ENCODE measurements around the gene C1QA.

Gene C1QA

DNA sequence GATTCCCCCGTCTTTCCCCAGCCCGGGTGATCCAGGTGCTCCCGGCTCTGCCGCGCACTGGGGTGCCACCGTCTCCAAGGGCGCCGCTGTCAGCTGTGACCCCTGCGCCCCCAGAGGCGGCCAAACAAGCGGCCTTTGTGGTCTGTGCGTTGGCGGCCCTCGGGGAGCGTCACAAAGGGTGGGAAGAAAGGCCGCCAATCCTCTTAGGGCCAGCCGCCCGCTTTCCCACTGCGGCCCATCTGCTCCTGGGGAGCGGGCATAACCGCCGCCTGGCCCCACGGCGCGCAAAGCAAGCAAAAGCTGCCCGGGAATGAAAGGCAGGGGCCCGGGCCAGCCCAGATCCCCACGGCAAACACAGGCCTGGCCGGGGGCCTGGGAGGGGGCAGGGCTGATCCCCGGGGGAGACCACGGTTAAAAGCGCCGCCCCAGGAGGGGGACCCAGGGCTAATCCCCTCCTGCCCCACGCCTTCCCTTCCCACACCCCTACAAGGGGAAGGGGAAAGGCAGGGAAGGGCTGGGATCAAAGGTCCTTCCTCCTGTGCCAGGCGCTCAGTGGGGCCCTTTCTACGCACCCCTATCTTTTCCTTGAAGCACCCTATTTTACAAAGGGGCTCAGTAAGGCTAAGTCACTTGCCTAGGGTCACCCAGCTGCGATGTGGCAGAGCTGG is 40.6 kb downstream of the C1QA start:
- no peak for DNase-seq

DNA sequence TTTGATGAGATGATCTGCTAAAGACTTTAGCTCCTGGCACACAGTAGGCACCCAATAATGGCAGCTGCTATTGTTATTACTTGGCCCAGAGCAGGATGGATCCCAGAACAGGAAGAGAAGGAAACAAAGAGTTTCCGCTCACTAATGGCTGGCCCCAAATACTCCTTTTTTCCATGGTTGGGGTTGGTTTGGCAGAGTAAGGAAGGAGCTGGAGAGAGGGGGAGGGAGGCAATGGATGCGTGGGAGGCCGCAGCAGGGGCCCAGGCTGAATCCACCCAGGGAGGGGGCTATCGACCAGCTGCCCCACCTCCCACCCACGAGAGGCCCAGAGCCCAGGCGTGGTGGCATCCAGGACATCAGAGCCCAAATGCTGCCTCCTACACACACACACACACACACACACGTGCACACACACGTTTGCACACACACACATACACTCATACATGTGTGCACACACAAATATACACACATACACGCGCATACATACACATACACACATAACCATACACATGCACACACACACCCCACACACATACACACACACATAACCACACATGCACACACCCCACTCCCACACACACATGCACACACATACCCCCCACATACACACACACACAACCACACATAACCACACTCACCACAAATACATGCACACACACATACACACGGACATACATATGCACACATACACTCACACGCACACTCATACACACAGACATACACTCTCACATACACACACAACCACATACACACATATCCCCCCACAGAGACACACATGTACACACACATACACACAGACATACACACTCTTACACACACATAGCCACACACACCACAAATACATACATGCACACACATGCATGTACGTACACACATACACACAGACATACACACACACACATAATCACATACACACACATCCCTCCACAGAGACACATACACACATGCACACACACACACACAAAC is 41.8 kb downstream of the C1QA start:
- DNase-seq = no peak

GRCh38 chr1:22680726-22681125 is 44.3 kb downstream of the C1QA start:
- no peak for DNase-seq

DNA sequence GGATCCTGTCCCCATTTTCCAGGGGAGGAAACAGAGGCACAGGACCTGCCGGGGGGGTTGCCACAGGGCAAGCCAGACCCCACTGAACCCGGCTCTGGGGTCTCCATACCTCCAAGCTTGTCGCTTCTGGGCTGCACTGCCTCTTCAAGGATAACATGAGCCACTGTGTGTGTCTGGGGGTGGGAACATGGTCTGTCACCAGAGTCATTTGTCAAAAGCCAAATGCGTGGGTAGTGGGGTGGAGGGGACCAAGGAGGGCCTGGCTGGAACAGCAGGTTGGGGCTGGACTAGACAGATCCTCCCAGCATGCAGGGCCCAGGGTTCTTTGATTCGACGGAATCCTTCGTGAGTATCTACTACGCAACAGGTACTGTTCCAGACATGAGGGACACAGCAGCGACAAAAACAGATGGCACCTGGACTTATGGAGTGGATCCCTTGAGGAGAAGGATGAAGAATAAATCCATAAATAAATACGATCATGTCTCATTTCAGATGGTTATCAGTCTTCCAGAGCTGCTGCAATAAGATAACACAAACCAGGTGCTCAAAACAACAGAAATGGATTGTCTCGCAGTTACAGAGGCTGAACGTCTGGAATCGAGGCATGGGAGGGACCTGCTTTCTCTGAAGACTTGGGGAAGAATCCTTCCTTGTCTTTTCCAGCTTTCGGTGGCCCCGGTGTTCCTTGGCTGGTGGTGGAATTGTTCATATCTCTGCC is 45.3 kb downstream of the C1QA start:
- DNase-seq = no peak

- DNase-seq = no peak
These were observed 47.1 kb downstream of the C1QA start for GRCh38 chr1:22683547-22683946.

- no peak for DNase-seq
These were observed 49.2 kb downstream of the C1QA start for GRCh38 chr1:22685591-22686059.

GRCh38 chr1:22687191-22687590 is 50.8 kb downstream of the C1QA start:
- DNase-seq = no peak

GRCh38 chr1:22688466-22688865 is 52.0 kb downstream of the C1QA start:
- DNase-seq = no peak

All from activated naive CD4-positive, alpha-beta T cell (primary cell).